RWPE1 (cell line): Measurements from ENCODE around the gene BAIAP2L2.
"Not testable (repeated sequence)": the region's sequence is repeated elsewhere in the genome, so short reads cannot be mapped to it uniquely, and the experiment has no call there.

Experiments
- CTCF ChIA-PET: fragments of 350-600 bp; sonication (Branson Sonifier 250); formaldehyde crosslinking; extraction: SDS; loops from one replicate; lab custom pipeline; 2021; lab: Yijun Ruan, JAX
- POLR2A ChIA-PET: fragments of 400-600 bp; formaldehyde crosslinking; extraction: SDS; loops from one replicate; lab custom pipeline; 2020; ENCODE audit warnings: antibody characterized with exemption; ENCODE audit not compliant: low non-redundant PET; lab: Yijun Ruan, JAX
- DNase-seq: peaks from one replicate; pipeline ENCODE4 v3.0.0; 2012; ENCODE audit warnings: low spot score
- H3K27ac ChIP-seq: fragments of 450-650 bp; 2 replicates; pipeline ENCODE4 v1.5.1; 2017
- TF ChIP-seq, protein P1 (sequence below): fragments of 450-650 bp; conservative IDR thresholded peaks from 2 replicates; pipeline ENCODE4 v1.5.1; 2017; ENCODE audit warnings: low read depth, mild to moderate bottlenecking

Gene BAIAP2L2, protein sequence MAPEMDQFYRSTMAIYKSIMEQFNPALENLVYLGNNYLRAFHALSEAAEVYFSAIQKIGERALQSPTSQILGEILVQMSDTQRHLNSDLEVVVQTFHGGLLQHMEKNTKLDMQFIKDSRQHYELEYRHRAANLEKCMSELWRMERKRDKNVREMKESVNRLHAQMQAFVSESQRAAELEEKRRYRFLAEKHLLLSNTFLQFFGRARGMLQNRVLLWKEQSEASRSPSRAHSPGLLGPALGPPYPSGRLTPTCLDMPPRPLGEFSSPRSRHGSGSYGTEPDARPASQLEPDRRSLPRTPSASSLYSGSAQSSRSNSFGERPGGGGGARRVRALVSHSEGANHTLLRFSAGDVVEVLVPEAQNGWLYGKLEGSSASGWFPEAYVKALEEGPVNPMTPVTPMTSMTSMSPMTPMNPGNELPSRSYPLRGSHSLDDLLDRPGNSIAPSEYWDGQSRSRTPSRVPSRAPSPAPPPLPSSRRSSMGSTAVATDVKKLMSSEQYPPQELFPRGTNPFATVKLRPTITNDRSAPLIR

GRCh38 chr22:38110008-38110862 lies at the start of gene BAIAP2L2:
Gene BAIAP2L2, minus strand, starts transcription at chr22:38110684. Its CDS starts 159 bp downstream, at chr22:38110525.
- CTCF ChIA-PET, result interaction anchor here (0.6 to 0.7 kb wide), 2 partner anchors 14 to 608 kb away, joined by 3 read pairs; no protein-coding TSS in a partner anchor
- TF ChIP-seq, protein P1, sequence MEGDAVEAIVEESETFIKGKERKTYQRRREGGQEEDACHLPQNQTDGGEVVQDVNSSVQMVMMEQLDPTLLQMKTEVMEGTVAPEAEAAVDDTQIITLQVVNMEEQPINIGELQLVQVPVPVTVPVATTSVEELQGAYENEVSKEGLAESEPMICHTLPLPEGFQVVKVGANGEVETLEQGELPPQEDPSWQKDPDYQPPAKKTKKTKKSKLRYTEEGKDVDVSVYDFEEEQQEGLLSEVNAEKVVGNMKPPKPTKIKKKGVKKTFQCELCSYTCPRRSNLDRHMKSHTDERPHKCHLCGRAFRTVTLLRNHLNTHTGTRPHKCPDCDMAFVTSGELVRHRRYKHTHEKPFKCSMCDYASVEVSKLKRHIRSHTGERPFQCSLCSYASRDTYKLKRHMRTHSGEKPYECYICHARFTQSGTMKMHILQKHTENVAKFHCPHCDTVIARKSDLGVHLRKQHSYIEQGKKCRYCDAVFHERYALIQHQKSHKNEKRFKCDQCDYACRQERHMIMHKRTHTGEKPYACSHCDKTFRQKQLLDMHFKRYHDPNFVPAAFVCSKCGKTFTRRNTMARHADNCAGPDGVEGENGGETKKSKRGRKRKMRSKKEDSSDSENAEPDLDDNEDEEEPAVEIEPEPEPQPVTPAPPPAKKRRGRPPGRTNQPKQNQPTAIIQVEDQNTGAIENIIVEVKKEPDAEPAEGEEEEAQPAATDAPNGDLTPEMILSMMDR, result no peak
- DNase-seq, result peak; percentile 38
- peak within 1 kb of the TSS; percentile 76 for H3K27ac ChIP-seq
- POLR2A ChIA-PET, result no interaction called here

DNA sequence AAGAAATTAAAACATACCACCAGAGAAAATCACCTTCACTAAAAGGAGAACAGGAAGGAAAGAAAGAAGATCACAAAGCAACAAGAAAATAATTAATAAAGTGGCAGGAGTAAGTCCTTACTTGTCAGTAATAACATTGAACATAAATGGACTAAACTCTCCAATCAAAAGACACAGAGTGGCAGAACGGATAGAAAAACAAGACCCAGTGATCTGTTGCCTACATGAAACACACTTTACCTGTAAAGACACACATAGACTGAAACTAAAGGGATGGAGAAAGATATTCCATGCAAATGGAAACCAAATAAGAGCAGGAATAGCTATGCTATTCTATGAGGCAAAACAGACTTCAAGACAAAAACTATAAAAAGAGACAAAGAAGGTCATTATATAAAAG lies 45.2 kb upstream of the BAIAP2L2 start:
- CTCF ChIA-PET, result no interaction called here
- TF ChIP-seq, protein P1, result no peak
- no peak for DNase-seq
- POLR2A ChIA-PET, result no interaction called here
- H3K27ac ChIP-seq, result no peak overlapping the region

GRCh38 chr22:38154563-38154915 lies 44.1 kb upstream of the BAIAP2L2 start:
- H3K27ac ChIP-seq, result peak overlapping the region; percentile 63
- POLR2A ChIA-PET, CTCF ChIA-PET, DNase-seq: not testable (repeated sequence)

DNA sequence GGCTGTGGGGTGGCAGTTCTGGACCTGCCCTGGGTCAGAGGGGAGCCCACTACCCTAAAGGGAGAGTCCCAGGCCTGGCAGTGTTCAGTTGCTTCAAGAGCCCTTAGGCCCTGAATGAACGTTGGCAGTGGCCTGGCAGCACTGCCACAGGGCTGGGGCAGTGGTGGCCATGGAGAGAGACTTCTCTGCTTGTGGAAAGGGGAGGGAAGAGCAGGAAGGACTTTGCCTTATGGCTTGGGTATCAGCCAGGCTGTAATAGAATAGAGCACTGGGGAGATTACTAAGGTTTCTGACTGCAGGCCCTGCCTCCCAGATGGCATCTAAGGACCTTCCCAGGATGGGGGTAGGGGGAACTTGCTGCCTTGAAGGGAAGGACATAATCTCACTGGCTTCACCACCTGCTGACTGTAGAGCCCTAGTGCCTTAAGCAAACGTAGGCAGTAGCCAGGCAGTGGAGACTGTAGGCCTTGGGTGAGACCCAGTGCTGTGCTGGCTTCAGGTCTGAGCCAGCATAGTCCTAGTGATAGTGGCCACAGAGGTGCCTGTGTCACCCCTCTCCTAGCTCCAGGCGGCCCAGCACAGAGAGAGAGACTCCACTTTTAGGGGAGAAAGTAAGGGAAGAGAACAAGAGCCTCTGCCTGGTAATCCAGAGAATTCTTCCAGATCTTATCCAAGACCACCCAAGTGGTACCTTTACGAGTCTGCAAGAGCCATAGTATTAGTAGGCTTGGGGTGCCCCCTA lies 43.5 kb upstream of the BAIAP2L2 start:
- POLR2A ChIA-PET, result no interaction called here
- DNase-seq, result no peak

GRCh38 chr22:38151126-38151500 lies 40.6 kb upstream of the BAIAP2L2 start:
- CTCF ChIA-PET, result no interaction called here
- H3K27ac ChIP-seq, result no peak overlapping the region
- TF ChIP-seq, protein P1, result no peak
- POLR2A ChIA-PET, result no interaction called here
- no peak for DNase-seq

More for the DNA sequence above, 43.5 kb upstream of the BAIAP2L2 start:
- CTCF ChIA-PET, result interaction anchor here (0.6 kb wide), 1 partner anchor 117 kb away, joined by 3 read pairs; no protein-coding TSS in a partner anchor
- TF ChIP-seq, protein P1, result no peak
- H3K27ac ChIP-seq, result peak overlapping the region; percentile 63

DNA sequence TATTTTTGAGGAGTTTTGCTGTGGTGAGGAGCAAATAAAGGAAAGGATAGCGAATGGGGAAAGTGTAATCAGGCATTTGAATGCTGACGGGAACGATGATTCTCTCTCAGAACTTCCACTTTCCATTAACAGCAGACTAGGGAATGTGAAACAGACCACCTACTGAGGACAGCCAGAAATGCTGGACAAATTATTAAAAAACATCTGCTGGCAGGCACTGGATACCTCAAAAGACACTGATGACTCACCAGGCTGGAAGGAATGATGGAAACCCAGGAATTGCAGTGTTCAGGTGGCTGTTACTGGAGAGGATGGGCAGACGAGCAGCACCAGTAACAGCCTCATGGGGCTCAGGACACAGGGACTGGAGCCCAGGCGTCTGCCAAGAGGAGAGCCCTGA lies 37.8 kb upstream of the BAIAP2L2 start:
- ChIA-PET CTCF (no interaction called here), POLR2A (no interaction called here)
- peak; percentile 22 for DNase-seq
- TF ChIP-seq, protein P1, result no peak
- H3K27ac ChIP-seq, result peak overlapping the region; percentile 65

GRCh38 chr22:38146166-38146565 lies 35.7 kb upstream of the BAIAP2L2 start:
- peak overlapping the region; percentile 96 for H3K27ac ChIP-seq
- POLR2A ChIA-PET, DNase-seq: not testable (repeated sequence)
- CTCF ChIA-PET, result interaction anchor here (1.1 to 1.2 kb wide), 2 partner anchors 30 to 32 kb away, joined by 3 read pairs; no protein-coding TSS in a partner anchor
